DOHH2 (cell line): Measurements from ENCODE around the gene CDH12.

Experiments
- EZH2phosphoT487 ChIP-seq: fragments of 200-600 bp; sonication (generic); IDR thresholded peaks from 2 replicates; pipeline ENCODE4 v1.6.1; 2017; ENCODE audit warnings: borderline replicate concordance, mild to moderate bottlenecking, antibody characterized with exemption, low read length, moderate library complexity, mixed read lengths
- TF ChIP-seq, protein P1 (sequence below): fragments of 200-600 bp; sonication (generic); IDR thresholded peaks from one replicate; pipeline ENCODE4 v1.5.1; 2014; ENCODE audit warnings: antibody characterized with exemption, mild to moderate bottlenecking, low read depth, low read length; ENCODE audit not compliant: poor library complexity, severe bottlenecking

DNA sequence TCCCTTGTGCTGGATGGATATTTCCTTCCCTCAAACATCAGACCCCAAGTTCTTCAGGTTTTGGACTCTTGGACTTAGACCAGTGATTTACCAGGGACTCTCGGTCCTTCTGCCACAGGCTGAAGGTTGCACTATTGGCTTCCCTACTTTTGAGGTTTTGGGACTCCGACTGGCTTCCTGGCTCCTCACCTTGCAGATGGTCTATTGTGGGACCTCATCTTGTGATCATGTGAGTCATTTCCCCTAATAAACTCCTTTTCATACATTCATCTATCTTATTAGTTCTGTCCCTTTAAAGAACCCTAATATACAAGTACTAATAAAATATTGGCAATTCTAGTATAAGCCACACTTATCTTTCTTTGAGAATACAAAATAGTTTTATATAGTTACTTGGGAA, 1078.9 kb downstream of the CDH12 start:
- TF ChIP-seq, protein P1, sequence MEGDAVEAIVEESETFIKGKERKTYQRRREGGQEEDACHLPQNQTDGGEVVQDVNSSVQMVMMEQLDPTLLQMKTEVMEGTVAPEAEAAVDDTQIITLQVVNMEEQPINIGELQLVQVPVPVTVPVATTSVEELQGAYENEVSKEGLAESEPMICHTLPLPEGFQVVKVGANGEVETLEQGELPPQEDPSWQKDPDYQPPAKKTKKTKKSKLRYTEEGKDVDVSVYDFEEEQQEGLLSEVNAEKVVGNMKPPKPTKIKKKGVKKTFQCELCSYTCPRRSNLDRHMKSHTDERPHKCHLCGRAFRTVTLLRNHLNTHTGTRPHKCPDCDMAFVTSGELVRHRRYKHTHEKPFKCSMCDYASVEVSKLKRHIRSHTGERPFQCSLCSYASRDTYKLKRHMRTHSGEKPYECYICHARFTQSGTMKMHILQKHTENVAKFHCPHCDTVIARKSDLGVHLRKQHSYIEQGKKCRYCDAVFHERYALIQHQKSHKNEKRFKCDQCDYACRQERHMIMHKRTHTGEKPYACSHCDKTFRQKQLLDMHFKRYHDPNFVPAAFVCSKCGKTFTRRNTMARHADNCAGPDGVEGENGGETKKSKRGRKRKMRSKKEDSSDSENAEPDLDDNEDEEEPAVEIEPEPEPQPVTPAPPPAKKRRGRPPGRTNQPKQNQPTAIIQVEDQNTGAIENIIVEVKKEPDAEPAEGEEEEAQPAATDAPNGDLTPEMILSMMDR: no peak
- no peak for TF ChIP-seq EZH2phosphoT487
